GM18502 (cell line): ENCODE measurements around the gene VSTM2L.

Experiments
- ATAC-seq: cut with Tn5 transposase; IDR thresholded peaks from one replicate; pipeline ENCODE4 v1.9.1; 2021; ENCODE audit warnings: mild to moderate bottlenecking; ENCODE audit not compliant: unreplicated experiment, poor library complexity

The VSTM2L gene

GRCh38 chr20:37933786-37934633, 31.1 kb downstream of the VSTM2L start:
- no peak for ATAC-seq

DNA sequence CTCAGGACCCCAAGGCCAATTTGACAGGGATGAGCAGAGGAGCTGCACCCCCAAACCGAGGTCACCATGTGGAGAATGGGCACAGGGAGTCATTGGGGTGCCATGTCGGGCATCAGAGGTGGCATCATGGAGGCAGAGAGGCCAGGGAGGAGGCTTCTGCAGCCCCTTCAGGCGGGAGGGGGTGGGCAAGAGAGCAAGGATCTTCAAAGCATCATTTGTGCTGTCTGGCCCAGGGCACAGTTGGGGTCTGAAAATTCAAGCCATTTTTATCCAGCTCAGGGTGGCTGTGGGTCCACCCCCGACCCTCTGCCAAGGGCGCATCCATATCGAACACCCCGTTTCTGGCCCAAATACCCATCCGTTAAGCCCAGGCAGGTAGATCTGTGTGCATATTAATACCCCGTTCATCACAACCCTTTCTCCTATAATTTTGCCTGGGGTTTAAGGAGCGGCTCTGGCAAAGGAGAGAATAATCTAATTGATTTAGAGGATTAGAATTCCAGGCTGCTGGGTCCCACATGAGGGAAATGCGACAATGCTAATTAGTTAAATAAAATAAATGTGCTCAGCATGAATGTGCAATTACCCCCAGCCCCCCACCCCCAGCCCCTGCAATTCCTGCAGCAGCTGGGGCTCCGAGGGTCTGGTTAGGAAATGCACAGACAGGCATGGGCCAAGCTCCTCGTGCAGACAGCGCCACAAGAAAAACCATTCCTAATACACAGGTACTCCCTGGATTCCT, 31.9 kb downstream of the VSTM2L start:
- ATAC-seq, result no peak

DNA sequence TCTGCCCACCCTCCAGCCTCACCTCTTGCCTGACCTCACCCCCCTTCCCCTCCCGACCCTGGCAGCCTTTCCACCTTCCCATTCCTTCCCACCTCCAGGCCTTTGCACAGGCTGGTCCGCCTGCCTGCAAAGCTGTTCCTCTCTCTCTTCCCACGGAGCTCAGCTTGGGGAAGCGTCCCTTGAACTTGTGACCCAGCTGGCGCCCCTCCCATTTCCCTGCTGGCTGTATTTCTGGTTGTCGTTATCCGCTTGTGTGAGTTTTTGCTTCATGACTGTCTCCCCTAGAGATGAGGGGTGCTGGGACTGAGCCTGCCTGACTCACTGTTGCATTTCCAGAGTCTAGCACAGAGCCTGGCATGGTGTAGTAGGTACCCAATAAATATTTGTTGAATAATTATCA, 32.5 kb downstream of the VSTM2L start:
- no peak for ATAC-seq

- no peak for ATAC-seq
Measured at GRCh38 chr20:37936041-37936440, 33.1 kb downstream of the VSTM2L start.

GRCh38 chr20:37936451-37936850, 33.5 kb downstream of the VSTM2L start:
- no peak for ATAC-seq

GRCh38 chr20:37937686-37938085, 34.8 kb downstream of the VSTM2L start:
- ATAC-seq, result no peak

- no peak for ATAC-seq
Measured at GRCh38 chr20:37938181-37938750, 35.3 kb downstream of the VSTM2L start.

GRCh38 chr20:37938954-37939353, 36.0 kb downstream of the VSTM2L start:
- no peak for ATAC-seq

DNA sequence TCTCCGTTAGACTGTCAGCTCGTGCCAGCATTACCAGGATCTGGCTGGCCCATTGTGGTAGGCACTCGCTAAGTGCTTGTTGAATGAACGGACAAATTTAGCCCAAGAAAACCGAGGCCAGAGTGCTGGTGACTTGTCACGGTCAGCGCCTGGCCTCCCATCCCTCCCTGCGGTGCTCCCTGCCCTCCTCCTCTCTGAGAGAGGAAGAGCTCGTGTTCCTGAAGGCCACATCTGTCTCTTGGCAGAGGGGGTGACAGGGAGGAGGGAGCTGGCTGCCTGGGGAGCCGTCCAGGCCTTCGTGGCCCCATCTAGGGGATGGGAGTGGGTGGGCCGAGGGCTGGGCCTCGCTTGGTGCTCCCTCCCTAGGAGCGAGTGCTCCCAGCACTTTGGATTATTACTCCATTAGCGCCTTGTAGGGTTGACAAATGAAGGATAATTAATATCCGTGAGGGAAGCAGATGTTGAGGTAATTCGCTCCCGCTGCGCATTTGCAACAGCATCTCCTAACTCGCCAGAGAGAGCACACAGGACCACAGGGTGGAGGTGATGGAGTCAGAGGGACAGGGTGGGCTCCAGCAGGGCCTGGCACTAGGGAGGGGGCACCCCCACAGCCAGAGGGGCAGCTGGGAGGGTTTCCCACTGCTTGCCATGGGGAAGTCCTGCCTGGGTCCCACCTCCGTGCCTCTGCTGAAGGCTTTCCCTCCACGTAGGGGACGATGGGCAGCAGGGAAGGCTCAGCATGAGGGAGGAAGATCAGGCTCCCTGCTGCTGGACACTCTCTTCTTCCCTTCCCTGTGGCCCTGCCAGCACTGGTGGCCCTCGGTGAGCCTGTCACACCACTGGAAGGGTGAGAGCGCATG, 37.0 kb downstream of the VSTM2L start:
- no peak for ATAC-seq

GRCh38 chr20:37940858-37941257, 37.9 kb downstream of the VSTM2L start:
- no peak for ATAC-seq

DNA sequence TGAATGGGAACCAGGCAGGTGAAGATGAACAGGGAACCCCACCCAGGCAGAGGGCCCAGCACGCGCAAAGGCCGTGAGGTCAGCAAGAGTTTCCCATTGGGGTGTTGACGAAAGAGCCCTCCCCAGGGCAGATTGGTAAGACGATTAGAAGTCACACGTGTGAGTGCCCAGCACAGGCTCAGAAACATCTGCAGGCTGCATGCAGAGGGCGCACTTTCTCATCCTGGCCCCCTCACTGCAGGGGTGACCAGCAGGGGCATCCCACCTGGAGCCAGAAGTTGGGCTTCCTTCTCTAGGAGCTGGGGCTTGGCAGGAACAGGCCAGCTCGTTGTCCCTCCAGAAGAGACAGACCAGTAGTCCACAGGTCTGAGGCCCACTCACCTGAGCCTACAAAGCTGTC, 38.4 kb downstream of the VSTM2L start:
- no peak for ATAC-seq

DNA sequence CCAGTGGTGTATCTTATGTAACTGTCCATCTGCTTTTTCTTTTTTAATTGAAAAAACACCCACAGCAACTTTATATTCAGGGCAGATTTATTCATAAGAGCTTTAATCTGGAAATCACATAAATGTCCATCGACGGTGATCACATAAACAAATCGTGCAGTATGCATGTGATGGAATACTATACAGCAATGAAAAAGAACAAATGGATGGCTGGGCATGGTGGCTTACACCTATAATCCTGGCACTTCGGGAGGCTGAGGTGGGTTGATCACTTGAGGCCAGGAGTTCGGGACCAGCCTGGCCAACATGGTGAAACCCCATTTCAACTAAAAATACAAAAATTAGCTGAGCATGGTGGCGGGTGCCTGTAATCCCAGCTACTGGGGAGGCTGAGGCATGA, 39.1 kb downstream of the VSTM2L start:
- no peak for ATAC-seq

- ATAC-seq, result no peak
Measured at GRCh38 chr20:37943033-37943432, 40.1 kb downstream of the VSTM2L start.

GRCh38 chr20:37943501-37944455, 40.9 kb downstream of the VSTM2L start:
- ATAC-seq, result no peak

DNA sequence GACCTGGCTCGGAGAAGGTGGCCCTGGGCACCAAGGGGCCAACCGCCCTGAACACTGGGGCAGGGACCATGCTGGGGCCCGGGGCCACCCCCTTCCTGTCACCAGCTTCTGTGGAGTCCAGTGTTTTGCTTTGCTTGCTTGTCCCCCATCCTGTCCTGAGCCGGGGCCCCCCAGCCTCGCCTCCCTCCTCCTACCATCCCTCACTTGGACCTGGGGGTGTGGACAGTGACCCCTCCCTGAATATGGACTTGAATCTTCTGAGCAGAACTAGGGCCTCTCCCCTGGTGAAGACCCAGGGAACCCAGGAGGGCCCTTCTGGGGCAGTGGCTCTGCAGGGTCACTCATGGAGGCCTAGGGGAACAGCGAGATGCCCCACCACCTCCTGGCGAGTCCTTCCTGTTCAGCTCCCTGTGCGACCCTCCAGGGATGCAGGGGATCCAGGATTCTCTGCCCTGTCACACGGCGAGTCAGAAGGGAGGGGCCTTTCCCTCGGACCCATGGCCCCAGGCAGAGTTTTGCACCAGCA, 41.6 kb downstream of the VSTM2L start:
- ATAC-seq, result no peak

DNA sequence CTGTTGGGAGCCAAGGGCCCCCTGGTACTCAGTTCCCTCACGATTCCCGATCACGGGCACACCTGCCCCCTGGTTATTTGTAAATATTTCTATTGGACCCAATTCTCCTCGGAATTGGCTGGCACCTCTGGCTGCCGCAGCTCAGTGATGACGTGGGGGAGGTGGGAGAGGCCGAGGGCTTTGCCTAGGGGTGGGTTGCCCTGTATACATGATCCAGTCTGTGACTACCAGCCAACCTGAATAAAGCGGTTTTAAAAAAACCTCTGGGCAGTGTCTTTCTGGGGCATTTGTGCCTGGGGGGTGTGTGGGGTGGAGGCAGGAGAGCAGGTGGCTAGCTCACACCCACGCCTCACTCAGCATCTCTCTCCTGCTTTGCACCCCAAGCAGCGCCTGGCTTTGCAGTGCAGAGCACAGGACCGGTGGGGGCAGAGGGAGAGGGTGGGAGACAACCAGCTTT, 42.2 kb downstream of the VSTM2L start:
- ATAC-seq, result no peak

GRCh38 chr20:37946946-37947345, 44.0 kb downstream of the VSTM2L start:
- ATAC-seq, result no peak

DNA sequence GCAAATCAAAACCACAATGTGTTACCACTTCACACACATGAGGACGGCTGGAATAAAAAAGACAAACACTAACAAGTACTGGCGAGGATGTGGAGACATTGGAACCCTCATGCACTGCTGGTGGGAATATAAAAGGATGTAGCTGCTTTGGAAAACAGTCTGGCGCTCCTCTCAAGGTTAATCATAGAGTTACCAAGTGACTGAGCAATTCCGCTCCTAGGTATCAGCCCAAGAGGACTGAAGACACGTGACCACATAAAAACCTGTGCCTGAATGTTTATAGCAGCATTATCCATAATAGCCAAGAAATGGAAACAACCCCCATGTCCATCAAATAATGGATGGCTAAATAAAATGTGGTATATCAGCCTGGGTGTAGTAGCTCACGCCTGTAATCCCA, 45.0 kb downstream of the VSTM2L start:
- no peak for ATAC-seq

DNA sequence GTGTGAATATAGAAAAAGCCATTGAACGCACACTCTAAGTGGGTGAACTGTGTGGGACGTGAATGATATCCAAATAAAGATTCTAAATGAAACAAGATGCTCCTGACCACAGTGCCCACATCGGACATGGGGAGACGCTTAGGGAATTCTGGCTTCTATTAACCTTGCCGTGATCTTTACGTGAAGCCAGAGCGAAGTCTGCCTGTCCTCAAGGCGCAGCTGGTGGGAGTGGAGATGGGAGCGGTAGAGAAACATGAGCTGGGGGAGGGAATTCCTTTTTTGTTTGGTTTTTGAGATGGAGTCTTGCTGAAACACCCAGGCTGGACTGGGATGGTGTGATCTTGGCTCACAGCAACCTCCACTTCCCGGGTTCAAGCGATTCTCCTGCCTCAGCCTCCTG, 46.0 kb downstream of the VSTM2L start:
- no peak for ATAC-seq
